SK-N-SH (cell line): ENCODE results near the gene NEAT1. TPM values are rescaled to one million over a fixed set of nuclear protein-coding genes. Genes with fewer than 3 reads are reported as not detected.

ENCODE experiments used
- CTCF ChIA-PET: fragments of 300-600, 350-600 bp; formaldehyde crosslinking; extraction: SDS; loops from one replicate; lab custom pipeline; 2021; lab: Yijun Ruan, JAX
- POLR2A ChIA-PET: fragments of 350-600 bp; sonication (Branson Sonifier 250); formaldehyde crosslinking; extraction: SDS; loops from one replicate; lab custom pipeline; 2020; ENCODE audit warnings: antibody characterized with exemption, inconsistent platforms; lab: Yijun Ruan, JAX
- DNase-seq: peaks from one replicate; pipeline ENCODE4 v3.0.0; 2012
- H2AFZ ChIP-seq: fragments of 200-600 bp; sonication (generic); 2 replicates; pipeline ENCODE4 v1.8.1; 2016; ENCODE audit warnings: antibody characterized with exemption, mild to moderate bottlenecking, low read depth
- H3F3A ChIP-seq: fragments of 200-600 bp; sonication (generic); replicated peaks from 2 replicates; pipeline ENCODE3; 2016; ENCODE audit warnings: antibody characterized with exemption, mild to moderate bottlenecking; ENCODE audit not compliant: insufficient read depth
- H3K27ac ChIP-seq, 2 experiments: fragments of 200-500 bp in 1 of 2; fragments of 200-600 bp in 1 of 2; sonication (Bioruptor generic) in 1 of 2; sonication (generic), shearing (Covaris generic) in 1 of 2; 2 replicates each; pipeline versions ENCODE4 v1.5.1 to v1.6.1; 2014 to 2016; ENCODE audit warnings: low read depth in 2 of 2, inconsistent platforms in 1 of 2, low read length in 1 of 2, mild to moderate bottlenecking in 1 of 2, mixed read lengths in 1 of 2
- H3K27me3 ChIP-seq: fragments of 200-600 bp; sonication (generic), shearing (Covaris generic); 2 replicates; pipeline ENCODE4 v1.6.1; 2016; ENCODE audit warnings: mixed run types; ENCODE audit not compliant: insufficient read depth
- H3K36me3 ChIP-seq, 2 experiments: fragments of 200-500 bp in 1 of 2; fragments of 200-600 bp in 1 of 2; sonication (Bioruptor generic) in 1 of 2; sonication (generic) in 1 of 2; replicated peaks in 1 of 2; 2 replicates each; pipeline versions ENCODE3 to v1.5.1; 2014 to 2016; ENCODE audit warnings: low read length in 1 of 2, mild to moderate bottlenecking in 1 of 2; ENCODE audit not compliant: insufficient read depth in 2 of 2, control insufficient read depth in 1 of 2
- H3K4me1 ChIP-seq, 2 experiments: fragments of 200-500 bp in 1 of 2; fragments of 200-600 bp in 1 of 2; sonication (Bioruptor generic) in 1 of 2; sonication (generic), shearing (Covaris generic) in 1 of 2; 2 replicates each; pipeline versions ENCODE4 v1.5.1 to v1.6.1; 2014 to 2016; ENCODE audit warnings: low read depth in 1 of 2, low read length in 1 of 2, mixed run types in 1 of 2; ENCODE audit not compliant: insufficient read depth in 2 of 2, control insufficient read depth in 1 of 2
- H3K4me2 ChIP-seq: fragments of 200-600 bp; sonication (generic), shearing (Covaris generic); 2 replicates; pipeline ENCODE4 v1.6.1; 2017; ENCODE audit warnings: mixed run types
- H3K4me3 ChIP-seq, 2 experiments: fragments of 200-500 bp in 1 of 2; fragments of 200-600 bp in 1 of 2; sonication (Bioruptor generic) in 1 of 2; sonication (generic), shearing (Covaris generic) in 1 of 2; 2 replicates each; pipeline versions ENCODE4 v1.5.1 to v1.8.1; 2014 to 2016; ENCODE audit warnings: low read depth in 2 of 2, inconsistent platforms in 1 of 2, low read length in 1 of 2, mild to moderate bottlenecking in 1 of 2, mixed read lengths in 1 of 2, moderate library complexity in 1 of 2
- H3K79me2 ChIP-seq: fragments of 200-600 bp; sonication (generic); 2 replicates; pipeline ENCODE4 v1.8.1; 2017; ENCODE audit warnings: mild to moderate bottlenecking; ENCODE audit not compliant: insufficient read depth
- H3K9ac ChIP-seq: fragments of 200-600 bp; sonication (generic); 2 replicates; pipeline ENCODE4 v1.6.1; 2017; ENCODE audit warnings: mixed run types
- H3K9me2 ChIP-seq: fragments of 200-600 bp; sonication (generic); 2 replicates; pipeline ENCODE4 v1.6.1; 2017; ENCODE audit warnings: mixed run types
- H3K9me3 ChIP-seq: fragments of 200-600 bp; sonication (generic); 2 replicates; pipeline ENCODE4 v1.6.1; 2017; ENCODE audit warnings: mixed run types, mild to moderate bottlenecking, moderate library complexity
- H4K20me1 ChIP-seq: fragments of 200-600 bp; sonication (generic); 2 replicates; pipeline ENCODE4 v1.6.1; 2017; ENCODE audit warnings: mild to moderate bottlenecking, mixed run types; ENCODE audit not compliant: insufficient read depth
- EP300 ChIP-seq, 2 experiments: IDR thresholded peaks; 2 replicates each; pipeline versions ENCODE4 v1.4.0 to v1.6.1; 2012; ENCODE audit warnings: borderline replicate concordance in 1 of 2, low read depth in 1 of 2, low read length in 1 of 2
- EZH2phosphoT487 ChIP-seq: fragments of 200-600 bp; sonication (generic); IDR thresholded peaks from 2 replicates; pipeline ENCODE4 v1.6.1; 2017; ENCODE audit warnings: low read depth, mixed run types, mild to moderate bottlenecking, antibody characterized with exemption, moderate library complexity, borderline replicate concordance
- FOSL2 ChIP-seq: IDR thresholded peaks from 2 replicates; pipeline ENCODE4 v1.4.0; 2012; ENCODE audit warnings: low read depth, mild to moderate bottlenecking, moderate library complexity, borderline replicate concordance
- FOXJ3 ChIP-seq: sonication (generic); formaldehyde crosslinking; IDR thresholded peaks from 2 replicates; pipeline ENCODE4 v1.5.1; 2020; ENCODE audit warnings: mild to moderate bottlenecking, missing genetic modification reagents
- GATA2 ChIP-seq: sonication (generic); formaldehyde crosslinking; IDR thresholded peaks from 2 replicates; pipeline ENCODE4 v1.5.0; 2020; ENCODE audit warnings: mild to moderate bottlenecking, missing genetic modification reagents
- MEF2A ChIP-seq: IDR thresholded peaks from 2 replicates; pipeline ENCODE4 v1.4.0; 2012; ENCODE audit warnings: low read depth, borderline replicate concordance
- RAD21 ChIP-seq: IDR thresholded peaks from 2 replicates; pipeline ENCODE4 v1.6.1; 2012; ENCODE audit warnings: mild to moderate bottlenecking, low read length
- RCOR1 ChIP-seq: fragments of 150-350 bp; IDR thresholded peaks from 2 replicates; pipeline ENCODE4 v1.6.1; 2017; ENCODE audit warnings: antibody characterized with exemption, low read length
- REST ChIP-seq: IDR thresholded peaks from 2 replicates; pipeline ENCODE4 v1.6.1; 2012; ENCODE audit warnings: mild to moderate bottlenecking, low read depth, low read length, moderate library complexity
- RXRA ChIP-seq: IDR thresholded peaks from 2 replicates; pipeline ENCODE4 v1.4.0; 2012; ENCODE audit warnings: low read depth, mild to moderate bottlenecking, borderline replicate concordance
- SIN3A ChIP-seq: IDR thresholded peaks from 2 replicates; pipeline ENCODE4 v1.6.1; 2012; ENCODE audit warnings: low read depth, mild to moderate bottlenecking, low read length, moderate library complexity, borderline replicate concordance
- TCF12 ChIP-seq: IDR thresholded peaks from 2 replicates; pipeline ENCODE4 v1.4.0; 2012
- ZBTB33 ChIP-seq: IDR thresholded peaks from 2 replicates; pipeline ENCODE4 v1.4.0; 2012; ENCODE audit warnings: low read depth, borderline replicate concordance
- WGBS: methylation state at CpG from one replicate; pipeline ENCODE4 v1.1.6; 2017; ENCODE audit warnings: low lambda C conversion rate; 5-methylcytosine and 5-hydroxymethylcytosine counted together
- polyA plus RNA-seq, 3 experiments: library from polyadenylated mRNA; depleted of rRNA; stranded (reverse); fragments of >200 nt; gene quantifications; 2 replicates each; pipeline ENCODE4 v1.2.3, GENCODE V29; 2012
- TF ChIP-seq, protein P1 (sequence below): IDR thresholded peaks from 2 replicates; pipeline ENCODE4 v1.4.0; 2012; ENCODE audit warnings: low read depth
- TF ChIP-seq, protein P2 (sequence below): IDR thresholded peaks from 2 replicates; pipeline ENCODE4 v1.4.0; 2012; ENCODE audit warnings: low read depth, borderline replicate concordance
- TF ChIP-seq, protein P3 (sequence below): fragments of 150-350 bp; IDR thresholded peaks from 2 replicates; pipeline ENCODE4 v1.6.1; 2016; ENCODE audit warnings: mild to moderate bottlenecking, low read depth, low read length

Gene NEAT1
- polyA plus RNA-seq, 1 of the 3 experiments (the other 2 are of a cell fraction) = 435 TPM

GRCh38 chr11:65416341-65416824, 6.2 kb upstream of the NEAT1 start (continued):
- TF ChIP-seq, protein P1, sequence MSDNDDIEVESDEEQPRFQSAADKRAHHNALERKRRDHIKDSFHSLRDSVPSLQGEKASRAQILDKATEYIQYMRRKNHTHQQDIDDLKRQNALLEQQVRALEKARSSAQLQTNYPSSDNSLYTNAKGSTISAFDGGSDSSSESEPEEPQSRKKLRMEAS = peak; percentile 57; the same call in 1 of the 2 replicates
- TF ChIP-seq FOSL2 = no peak

GRCh38 chr11:65416841-65417701, 5.5 kb upstream of the NEAT1 start:
- Histone ChIP-seq H3K4me1 (peaks cover 50 to 61% of the 10 kb centered on the region in 2 experiments), H3K79me2 (peaks cover 63% of the 10 kb centered on the region), H3K27ac (peak overlapping the region; percentile 100), H3K9ac (peak overlapping the region; percentile 98; the same call in 1 of the 2 replicates), H3F3A (peaks cover 42% of the 10 kb centered on the region), H3K9me2 (no peaks in the 10 kb centered on the region), H4K20me1 (no peaks in the 10 kb centered on the region), H3K4me2 (peak overlapping the region; percentile 94), H3K9me3 (no peaks in the 10 kb centered on the region), H3K4me3 (peak overlapping the region; percentile 27 to 58; a peak in 2 of 4 replicates), H3K36me3 (no peaks in the 10 kb centered on the region), H2AFZ (no peak overlapping the region), H3K27me3 (no peaks in the 10 kb centered on the region)
- no peak for DNase-seq
- ChIA-PET CTCF (interaction anchor here (0.6 to 13.0 kb wide), 34 partner anchors 8 to 276 kb away, joined by 3 to 223 read pairs (median 8); partner anchors contain the start of genes CDC42EP2, FRMD8, MALAT1 and SLC25A45), POLR2A (interaction anchor here (0.7 to 17.2 kb wide), 7 partner anchors 8 to 178 kb away, joined by 3 to 1027 read pairs (median 5); partner anchors contain the start of genes FRMD8 and MALAT1)
- 74% methylated on average over 10 of the region's 14 CpGs for WGBS
- no peak for TF ChIP-seq EZH2phosphoT487
- no peak for TF ChIP-seq EP300 (IDR thresholded peaks at IDR 0.05; ENCODE audit: borderline replicate concordance in 1 of 2, low read depth in 1 of 2, low read length in 1 of 2)
- no peak for TF ChIP-seq SIN3A
- TF ChIP-seq RAD21 = no peak
- TF ChIP-seq FOXJ3 (CRISPR knock-in tag) = no peak
- TF ChIP-seq REST = no peak
- no peak for TF ChIP-seq ZBTB33
- TF ChIP-seq, protein P2, sequence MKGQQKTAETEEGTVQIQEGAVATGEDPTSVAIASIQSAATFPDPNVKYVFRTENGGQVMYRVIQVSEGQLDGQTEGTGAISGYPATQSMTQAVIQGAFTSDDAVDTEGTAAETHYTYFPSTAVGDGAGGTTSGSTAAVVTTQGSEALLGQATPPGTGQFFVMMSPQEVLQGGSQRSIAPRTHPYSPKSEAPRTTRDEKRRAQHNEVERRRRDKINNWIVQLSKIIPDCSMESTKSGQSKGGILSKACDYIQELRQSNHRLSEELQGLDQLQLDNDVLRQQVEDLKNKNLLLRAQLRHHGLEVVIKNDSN = no peak
- TF ChIP-seq MEF2A = no peak
- no peak for TF ChIP-seq TCF12
- no peak for TF ChIP-seq FOSL2
- TF ChIP-seq, protein P3, sequence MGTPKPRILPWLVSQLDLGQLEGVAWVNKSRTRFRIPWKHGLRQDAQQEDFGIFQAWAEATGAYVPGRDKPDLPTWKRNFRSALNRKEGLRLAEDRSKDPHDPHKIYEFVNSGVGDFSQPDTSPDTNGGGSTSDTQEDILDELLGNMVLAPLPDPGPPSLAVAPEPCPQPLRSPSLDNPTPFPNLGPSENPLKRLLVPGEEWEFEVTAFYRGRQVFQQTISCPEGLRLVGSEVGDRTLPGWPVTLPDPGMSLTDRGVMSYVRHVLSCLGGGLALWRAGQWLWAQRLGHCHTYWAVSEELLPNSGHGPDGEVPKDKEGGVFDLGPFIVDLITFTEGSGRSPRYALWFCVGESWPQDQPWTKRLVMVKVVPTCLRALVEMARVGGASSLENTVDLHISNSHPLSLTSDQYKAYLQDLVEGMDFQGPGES = no peak
- no peak for TF ChIP-seq RXRA
- no peak for TF ChIP-seq RCOR1
- TF ChIP-seq GATA2 (CRISPR knock-in tag) = no peak
